Measurements from ENCODE around the gene SFXN1.

GRCh38 chr5:175519006-175519405 is 40.6 kb downstream of the SFXN1 start:
- TF ChIP-seq CTCF (IDR thresholded peaks at IDR 0.05): no peak
- TF ChIP-seq POLR2A (IDR thresholded peaks at IDR 0.05): no peak
